Activated CD4-positive, CD25-positive, alpha-beta regulatory T cell (primary cell): Measurements from ENCODE around the gene ZNF786.
"Not testable (repeated sequence)": the region's sequence is repeated elsewhere in the genome, so short reads cannot be mapped to it uniquely, and the experiment has no call there.

Source experiments
- DNase-seq, 4 experiments: peaks; one replicate each; lab custom pipeline; 2025; lab: John Stamatoyannopoulos, UW

ZNF786 gene

DNA sequence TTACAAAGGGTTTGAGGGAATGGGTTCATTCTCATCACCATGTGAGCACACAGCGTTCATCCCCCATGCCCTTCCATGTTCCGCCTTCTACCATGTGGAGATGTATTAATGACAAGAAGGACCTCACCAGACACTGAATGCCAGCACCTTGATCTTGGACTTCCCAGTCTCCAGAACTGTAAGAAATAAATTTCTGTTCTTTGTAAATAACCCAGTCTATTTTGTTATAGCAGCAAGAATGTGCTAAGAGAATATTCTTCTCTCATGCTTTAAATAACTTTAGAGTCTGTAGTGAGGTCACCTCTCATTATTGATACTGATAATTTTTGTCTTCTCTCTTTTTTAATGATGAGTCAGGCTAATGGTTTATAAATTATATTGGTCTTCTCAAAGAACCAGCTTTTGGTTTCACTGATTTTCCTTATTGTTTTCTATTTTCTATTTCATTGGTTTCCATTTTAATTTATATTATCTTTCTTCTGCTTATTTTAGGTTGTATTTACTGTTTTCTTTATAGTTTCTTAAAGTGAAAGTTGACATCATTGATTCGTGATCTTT, 59.1 kb downstream of the ZNF786 start:
- DNase-seq, result no peak

DNA sequence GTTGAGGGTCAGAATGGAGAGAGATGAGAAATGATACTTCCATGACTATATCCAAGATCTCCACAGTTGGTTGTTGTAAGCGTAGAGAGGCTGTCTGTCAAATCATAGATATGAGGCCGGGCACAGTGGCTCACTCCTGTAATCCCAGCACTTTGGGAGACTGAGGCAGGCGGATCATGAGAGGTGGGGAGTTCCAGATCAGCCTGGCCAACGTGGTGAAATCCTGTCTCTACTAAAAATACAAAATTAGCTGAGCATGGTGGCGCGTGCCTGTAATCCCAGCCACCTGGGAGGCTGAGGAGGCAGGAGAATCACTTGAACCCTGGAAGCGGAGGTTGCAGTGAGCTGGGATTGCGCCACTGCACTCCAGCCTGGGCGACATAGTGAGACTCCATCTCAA, 60.1 kb downstream of the ZNF786 start:
- not testable (repeated sequence) for DNase-seq

DNA sequence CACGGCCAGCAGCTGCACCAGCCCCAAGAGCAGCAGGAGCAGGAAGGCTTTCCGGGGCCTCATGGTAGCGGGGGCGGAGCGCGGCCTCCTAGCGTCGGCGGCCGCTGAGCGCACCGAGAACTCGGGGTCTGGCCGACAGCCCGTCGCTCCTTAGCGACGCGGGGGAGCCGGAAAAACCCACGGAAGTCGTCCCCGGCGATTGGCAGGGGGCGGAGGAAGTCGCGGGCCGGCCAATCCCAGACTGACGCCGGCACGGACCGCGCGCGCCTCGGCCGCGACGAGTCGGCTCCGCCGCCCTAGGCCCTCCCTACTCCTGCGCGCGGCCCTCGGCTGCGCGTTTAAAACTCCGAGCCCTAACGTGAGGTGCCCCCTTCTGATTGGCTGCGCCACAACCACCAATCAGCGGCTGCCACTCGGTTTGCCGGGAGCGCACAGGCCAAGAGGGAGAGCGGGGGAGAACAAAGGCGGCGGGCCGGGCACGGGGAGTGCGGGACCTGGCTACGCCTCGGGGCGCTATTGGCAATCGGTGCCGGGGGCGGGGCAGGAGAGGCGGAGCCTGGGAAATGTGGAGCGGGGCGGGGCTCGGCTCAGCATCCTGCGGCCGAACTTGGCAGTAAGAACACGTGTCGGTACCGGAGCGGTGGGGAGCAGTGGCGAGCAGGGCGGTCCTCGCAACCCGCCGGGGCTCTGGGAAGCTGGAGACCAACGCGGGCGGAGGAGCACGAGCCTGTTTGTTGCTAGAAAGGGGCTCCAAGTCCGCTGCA, 62.0 kb downstream of the ZNF786 start, which contains the start of gene PDIA4:
Gene PDIA4 (minus strand): TSS at position 160 of the 764 bp plus-strand sequence. CDS start 97 bp downstream, at position 63.
- peak; percentile 99 for DNase-seq

DNA sequence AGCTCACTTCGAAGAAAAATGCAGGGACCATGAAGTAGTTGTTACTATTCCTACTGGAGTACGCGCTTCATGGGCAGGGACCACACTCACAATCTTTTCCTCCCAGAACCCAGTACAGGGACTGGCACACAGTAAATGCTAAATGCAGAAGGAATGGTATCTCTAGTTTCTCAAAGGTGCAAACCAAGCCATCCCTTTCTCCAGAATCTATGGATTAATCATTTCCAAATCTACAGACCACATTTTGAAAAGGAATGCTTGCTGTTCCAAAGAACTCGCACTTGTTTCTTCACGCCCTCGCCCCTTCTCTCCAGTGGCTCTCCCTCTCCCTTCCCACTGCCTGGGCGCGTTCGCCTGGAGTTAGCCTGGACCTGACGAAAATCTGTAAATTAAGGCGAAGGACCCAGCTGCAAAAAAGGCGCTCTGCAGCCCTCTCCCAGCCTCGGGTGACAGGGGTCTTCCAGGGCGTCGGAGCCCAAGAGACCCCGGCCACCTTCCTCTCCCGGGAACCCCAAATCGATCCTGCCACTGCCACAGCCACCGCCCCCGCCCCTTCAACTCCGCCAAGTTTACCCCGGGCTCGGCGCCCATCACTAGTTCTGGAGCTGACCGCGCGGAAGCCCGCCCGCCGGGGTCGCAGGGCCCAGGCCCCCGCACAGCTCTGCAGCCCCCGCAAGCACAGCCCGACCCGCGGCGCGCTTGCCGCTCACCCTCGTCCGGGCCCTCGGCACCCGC, 62.7 kb downstream of the ZNF786 start:
- DNase-seq, result no peak

DNA sequence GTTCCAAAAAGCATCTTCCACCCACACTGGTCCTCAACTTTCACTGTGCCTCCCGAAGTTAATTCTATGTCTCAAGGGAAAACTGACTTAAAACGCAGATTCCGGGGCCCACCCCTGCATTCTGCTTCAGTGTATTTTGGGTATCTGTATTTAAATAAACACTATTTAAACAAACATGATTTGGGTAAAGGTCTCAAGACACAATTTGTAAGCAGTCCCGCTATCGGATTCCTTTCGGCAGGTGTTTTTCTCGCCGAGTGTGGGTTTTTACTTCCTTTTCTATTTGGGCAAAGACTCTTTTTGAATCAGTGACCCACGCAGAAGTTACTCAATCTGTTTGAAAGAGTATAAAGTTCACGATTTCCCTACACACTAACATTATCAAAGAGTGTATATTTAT, 63.5 kb downstream of the ZNF786 start:
- DNase-seq, result no peak

- no peak for DNase-seq
These were observed 66.9 kb downstream of the ZNF786 start for GRCh38 chr7:149023662-149024061.

GRCh38 chr7:149022756-149023360, 67.7 kb downstream of the ZNF786 start:
- DNase-seq, result no peak

DNA sequence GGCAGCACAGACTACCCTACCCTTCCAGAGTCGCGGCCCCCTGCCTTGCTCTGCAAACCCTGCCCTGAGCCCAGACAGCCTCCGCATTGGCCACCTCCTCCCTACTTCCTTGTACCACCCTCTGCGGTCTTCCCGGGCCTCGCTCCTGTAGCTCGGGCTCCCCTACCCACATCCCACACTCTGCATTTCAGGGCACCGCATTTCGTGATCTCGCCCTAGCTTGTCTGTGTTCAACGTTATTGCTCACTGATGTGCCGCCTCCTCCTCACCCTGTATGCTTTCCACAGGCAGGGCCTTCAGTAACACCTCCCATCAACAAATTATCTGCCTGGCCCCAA, 68.8 kb downstream of the ZNF786 start:
- DNase-seq, result no peak

- no peak for DNase-seq
These were observed 70.0 kb downstream of the ZNF786 start for GRCh38 chr7:149020483-149020882.
